Measurements from ENCODE around the gene ATR.

Gene ATR

DNA sequence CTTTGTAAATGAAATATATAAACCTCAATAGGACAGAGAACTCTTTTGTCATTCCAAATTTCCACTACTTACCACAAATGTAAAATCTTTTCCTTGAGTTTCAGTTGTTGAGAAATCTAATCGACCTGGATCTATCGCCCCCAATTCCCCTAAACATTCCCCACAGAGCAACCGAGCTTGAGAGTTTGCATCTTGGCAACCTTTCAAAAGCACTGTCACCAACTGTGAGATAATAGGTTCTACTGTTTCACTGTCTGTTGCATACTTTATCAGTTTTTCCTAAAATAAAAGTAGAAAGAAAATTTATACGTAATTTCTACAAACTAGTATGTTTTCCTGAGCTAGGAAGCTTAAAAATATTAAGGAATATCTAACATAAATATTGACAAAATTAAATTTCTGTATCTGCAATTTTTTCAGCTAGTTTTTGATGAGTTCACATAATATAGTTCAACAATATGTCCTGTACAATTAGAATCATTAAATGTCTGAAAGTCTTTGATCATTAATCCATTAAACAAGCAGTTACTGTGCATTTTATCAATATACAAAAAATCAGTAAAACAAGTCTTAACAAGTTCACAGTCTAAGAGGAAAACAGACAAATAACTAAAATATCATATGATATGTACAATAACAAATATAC lies 54.5 kb downstream of the ATR start:
- DNase-seq (ENCODE audit: low read depth): peak; percentile 38

DNA sequence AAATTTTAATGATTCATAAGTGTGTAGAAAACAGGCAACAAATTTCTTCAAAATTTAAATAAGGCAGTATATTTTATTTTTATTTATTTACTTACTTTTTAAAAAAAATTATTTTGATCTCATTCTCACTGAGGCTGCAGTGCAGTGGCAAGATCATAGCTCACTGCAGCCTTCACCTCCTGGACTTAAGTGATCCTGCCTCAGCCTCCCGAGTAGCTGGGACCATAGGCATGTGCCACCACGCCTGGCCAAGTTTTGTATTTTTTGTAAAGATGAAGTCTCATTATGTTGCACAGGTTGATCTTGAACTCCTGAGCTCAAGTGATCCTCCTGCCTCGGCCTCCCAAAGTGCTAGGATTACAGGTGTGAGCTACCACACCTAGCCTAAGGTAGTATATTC lies 69.5 kb downstream of the ATR start:
- DNase-seq (ENCODE audit: low read depth): no peak

DNA sequence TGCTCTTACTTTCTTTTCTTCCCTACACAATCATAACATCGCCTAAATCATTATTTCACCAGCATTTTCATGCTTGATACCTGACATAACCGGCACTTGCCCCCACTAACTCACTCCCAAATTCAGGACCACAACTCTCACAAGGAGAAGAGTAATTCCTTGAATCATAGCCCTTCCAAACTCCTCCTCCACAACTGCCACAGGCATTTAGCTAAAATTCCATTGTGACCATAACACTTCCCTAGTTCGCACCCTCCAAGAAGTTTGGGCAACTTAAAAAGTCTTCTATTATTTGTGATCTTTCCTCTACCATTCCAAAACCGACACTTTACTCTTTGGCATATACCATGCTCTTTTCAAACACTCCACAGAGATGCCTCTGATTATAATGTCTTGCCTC lies 71.3 kb downstream of the ATR start:
- DNase-seq (ENCODE audit: low read depth): no peak

DNA sequence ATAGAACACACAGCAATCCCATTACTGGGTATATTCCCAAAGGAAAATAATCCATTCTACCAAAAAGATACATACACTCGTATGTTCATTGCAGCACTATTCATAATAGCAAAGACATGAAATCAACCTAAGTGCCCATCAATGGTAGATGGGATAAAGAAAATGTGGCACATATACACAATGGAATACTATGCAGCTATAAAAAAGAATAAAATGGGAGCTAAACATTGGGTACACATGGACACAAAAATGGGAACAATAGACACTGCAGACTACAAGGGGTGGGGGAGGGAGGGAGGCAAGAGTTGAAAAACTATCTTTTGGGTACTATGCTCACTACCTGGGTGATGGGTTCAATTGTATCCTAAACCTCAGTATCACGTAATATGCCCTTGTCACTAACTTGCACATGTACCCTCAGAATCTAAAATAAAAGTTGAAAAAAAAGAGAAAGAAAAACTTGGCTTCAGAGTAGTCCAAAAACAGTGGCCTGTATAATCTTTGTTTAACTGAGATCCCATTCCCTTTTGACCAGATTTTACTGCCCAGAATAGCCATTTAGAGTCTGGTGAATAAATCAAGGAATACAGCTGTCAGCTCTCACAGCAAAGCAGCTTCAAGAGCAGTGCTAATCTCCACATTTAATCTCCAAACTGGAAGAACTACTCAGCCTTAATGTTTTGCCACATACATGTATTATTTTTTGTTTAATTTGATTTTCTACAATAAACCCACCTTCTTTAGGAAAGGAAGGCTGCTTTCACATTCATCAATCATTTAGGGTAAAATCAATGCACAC lies 76.1 kb downstream of the ATR start:
- no peak for DNase-seq (ENCODE audit: low read depth)

- DNase-seq (ENCODE audit: low read depth): peak; percentile 94
These were observed 77.3 kb downstream of the ATR start for GRCh38 chr3:142501004-142501926.

- DNase-seq (ENCODE audit: low read depth): peak; percentile 62
These were observed 78.3 kb downstream of the ATR start for GRCh38 chr3:142500211-142500610.

DNA sequence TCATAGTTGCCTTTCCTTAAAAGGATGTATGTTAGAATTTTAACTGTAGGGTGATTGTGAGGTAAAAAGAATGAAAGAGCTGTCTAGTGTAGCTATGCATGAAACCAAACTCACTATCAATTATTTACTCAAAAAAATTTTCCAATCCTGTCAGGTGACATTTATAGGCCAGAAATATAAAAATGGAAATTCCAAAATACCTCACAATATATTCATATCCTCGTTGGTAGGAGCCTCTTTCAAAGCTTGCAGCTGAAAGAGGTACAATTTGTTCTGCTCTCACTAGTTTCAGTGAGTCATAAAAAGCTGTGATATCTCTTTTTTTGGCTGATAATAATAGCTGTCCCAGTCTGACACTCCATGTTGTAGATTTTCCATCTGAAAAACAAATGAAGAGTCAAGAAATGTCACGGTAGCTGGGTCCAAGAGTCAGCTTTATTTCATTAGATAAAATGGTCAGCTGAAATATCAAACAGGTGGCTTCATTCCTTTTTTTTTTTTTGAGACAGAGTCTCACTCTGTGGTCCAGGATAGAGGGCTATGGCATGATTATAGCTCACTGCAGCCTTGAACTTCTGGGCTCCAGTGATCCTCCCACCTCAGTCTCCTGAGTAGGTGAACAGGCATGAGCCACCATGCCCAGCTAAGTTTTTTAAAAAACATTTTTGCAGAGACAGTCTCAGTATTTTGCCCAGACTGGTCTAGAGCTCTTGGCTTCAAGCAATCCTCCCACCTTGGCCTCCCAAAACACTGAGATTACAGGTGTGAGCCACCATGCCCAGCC lies 79.9 kb downstream of the ATR start:
- peak; percentile 70 for DNase-seq (ENCODE audit: low read depth)

GRCh38 chr3:142497729-142498128 lies 80.8 kb downstream of the ATR start:
- no peak for DNase-seq (ENCODE audit: low read depth)

DNA sequence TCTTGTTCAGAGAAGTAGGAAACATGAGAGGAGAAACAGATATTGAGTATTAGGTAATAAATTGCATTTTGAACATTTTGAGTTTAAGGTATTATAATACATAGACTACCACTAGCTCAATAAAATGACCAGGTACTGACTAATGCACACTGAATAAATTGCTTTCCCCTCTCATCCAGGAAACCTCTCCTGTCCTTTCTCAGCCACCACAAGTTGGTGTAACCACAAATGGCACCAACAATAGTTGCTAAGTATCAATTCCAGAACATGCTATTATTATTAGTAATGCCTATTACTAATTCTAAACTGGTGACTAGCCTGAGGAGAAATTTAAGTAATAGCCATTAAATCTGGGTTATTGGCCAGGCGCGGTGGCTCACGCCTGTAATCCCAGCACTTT lies 83.4 kb downstream of the ATR start:
- no peak for DNase-seq (ENCODE audit: low read depth)

GRCh38 chr3:142492184-142492583 lies 86.3 kb downstream of the ATR start:
- no peak for DNase-seq (ENCODE audit: low read depth)

DNA sequence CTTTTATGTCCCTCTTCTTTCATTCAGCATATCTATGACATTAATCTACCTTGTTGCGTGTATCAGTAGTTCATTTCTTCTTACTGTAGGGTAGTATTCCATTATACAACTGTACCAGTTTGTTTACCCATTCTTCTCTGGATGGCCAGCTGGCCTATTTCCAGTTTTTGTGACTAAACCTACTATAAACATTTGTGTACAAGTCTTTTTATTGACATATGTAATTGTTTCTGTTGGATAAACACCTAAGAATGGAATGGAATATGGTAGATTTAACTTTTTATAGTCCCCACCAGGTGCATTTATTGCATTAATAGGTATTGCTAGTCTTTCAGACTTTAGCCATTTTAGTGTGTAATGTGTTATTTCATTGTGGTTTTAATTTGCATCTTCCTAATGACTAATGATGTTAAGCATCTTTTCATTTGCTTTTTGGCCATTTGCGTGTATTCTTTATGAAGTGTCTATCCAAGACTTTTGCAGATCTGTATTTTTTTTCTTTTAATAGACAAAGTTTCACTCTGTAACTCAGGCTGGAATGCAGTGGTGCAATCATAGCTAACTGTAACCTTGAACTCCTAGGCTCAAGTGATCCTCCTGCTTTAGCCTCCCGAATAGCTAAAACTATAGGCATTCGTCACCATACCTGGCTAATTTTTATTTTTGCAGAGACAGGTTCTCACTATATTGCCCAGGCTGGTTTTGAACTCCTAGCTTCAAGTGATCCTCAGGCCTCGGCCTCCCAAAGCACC lies 88.8 kb downstream of the ATR start:
- peak; percentile 16 for DNase-seq (ENCODE audit: low read depth)

DNA sequence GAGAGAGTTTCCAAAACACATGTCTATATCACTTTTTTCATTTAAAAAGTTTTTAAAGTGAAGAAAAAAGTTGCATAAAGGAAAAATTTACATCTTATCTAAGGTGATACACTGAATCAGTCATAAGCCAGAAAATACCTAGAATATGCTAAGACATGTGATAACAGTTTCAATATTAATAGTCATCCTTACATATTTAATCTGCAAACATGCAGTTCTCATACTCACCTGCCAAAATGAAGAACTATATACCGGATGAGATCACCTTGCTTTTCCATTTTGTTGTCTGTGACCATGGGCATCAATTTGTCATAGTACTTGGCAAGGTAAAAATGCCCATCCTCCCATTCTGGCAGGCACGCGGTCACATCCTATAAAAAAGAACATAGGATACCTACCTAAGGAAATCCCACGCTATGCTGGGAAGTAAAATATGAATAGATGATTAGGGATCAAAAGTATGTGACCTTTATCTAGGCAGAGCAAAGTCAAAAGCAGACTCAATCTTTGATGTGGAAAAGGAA lies 93.6 kb downstream of the ATR start:
- no peak for DNase-seq (ENCODE audit: low read depth)

GRCh38 chr3:142481196-142481595 lies 97.3 kb downstream of the ATR start:
- no peak for DNase-seq (ENCODE audit: low read depth)

DNA sequence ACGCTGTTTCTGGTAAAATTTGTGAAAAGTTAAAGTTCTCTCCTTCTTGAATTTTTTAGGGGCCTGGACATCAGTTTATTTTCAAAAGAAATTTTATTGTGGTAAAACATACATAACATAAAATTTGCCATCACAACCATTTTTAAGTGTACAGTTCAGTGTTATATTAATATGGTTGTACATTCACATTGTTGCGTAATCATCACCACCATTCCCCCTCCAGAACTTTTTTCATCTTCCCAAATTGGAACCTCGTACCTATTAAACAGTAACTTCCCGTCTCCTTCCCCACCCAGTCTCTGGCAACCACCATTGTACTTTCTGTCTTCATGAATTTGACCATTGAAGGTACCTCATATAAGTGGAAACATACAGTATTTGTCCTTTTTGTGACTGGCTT lies 107.7 kb downstream of the ATR start:
- DNase-seq (ENCODE audit: low read depth): no peak

GRCh38 chr3:142468456-142468855 lies 110.1 kb downstream of the ATR start:
- DNase-seq (ENCODE audit: low read depth): no peak

DNA sequence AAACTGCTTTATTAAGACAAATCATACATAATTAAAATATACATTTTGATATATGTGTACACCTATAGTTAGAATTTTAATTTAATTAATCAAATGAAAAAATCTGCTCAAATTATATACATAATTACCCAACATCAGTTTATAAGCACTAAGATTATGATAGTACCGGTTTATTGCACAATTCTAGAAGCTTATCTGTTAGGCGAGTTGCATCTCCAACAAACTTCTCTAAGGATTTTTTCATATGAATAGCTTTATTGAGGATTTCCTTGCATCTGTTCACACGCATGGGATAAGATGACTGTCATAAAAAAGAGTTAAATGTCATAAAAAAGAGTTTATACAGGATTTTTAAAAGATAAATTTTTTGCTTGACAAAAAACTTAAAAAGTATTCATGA lies 110.8 kb downstream of the ATR start:
- no peak for DNase-seq (ENCODE audit: low read depth)

DNA sequence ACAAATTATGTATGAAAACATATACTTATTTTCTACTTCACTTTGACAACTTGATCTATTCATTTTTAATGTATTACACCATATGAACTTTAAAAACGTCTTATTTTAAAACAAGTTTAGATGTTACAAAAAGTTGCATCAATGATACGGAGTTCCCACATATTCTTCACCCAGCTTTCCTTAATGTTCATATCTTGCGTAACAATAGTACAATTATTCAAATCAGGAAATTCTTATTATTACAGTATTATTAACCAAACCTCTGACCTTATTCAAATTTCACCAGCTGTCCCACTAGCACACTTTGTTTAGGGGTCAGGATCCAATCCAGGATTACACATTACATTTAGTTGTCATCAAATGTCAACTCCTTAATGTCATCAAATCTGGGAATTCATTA lies 117.8 kb downstream of the ATR start:
- no peak for DNase-seq (ENCODE audit: low read depth)

DNA sequence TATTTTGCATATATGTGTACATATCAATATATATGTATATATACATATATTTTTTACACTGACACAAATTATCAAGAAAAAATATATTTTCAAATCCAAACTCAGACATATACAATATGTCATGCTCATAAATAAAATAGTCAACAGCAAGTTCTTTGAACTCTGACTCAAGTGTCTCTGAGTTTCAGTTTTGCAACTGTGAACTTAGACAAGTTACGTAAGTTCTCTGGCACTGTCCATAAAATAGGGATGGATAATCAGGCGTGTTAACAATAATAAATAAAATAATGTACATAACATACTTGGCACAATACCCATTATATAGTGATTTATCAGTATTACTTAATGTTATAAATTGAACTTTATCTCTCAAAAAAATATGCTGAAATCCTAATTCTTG lies 118.6 kb downstream of the ATR start:
- peak; percentile 38 for DNase-seq (ENCODE audit: low read depth)

GRCh38 chr3:142459096-142459495 lies 119.4 kb downstream of the ATR start:
- no peak for DNase-seq (ENCODE audit: low read depth)

DNA sequence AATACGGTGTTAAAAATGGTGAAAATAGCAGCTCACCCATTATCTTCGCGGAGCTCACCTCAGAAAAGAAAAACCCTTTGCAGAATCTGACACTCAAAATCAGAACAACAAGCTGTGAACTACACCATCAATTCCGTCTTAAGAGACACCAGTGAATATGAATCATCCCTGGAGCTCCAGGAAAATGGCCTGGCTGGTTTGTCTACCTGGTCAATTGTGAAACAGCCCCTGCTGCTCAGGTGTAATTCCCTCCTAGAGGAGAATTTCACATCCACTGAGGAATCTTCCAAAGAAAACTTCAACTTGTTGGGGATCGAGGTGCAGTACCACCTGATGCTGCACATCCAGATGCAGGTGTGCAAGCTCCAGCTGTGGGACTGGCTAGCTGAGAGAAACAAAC lies 127.7 kb downstream of the ATR start:
- DNase-seq (ENCODE audit: low read depth): no peak

GRCh38 chr3:142450189-142450588 lies 128.3 kb downstream of the ATR start:
- DNase-seq (ENCODE audit: low read depth): no peak
